Mesodermal cell (in vitro differentiated cells): ENCODE measurements around the gene TBC1D16.

Source experiments
- H3K27ac ChIP-seq: 2 replicates; pipeline ENCODE4 v1.7.0; 2013; ENCODE audit warnings: mild to moderate bottlenecking, low read depth, low read length, moderate library complexity; ENCODE audit not compliant: severe bottlenecking
- H3K36me3 ChIP-seq: 2 replicates; pipeline ENCODE4 v1.7.1; 2013; ENCODE audit warnings: mild to moderate bottlenecking, low read length, moderate library complexity; ENCODE audit not compliant: control insufficient read depth, insufficient read depth
- H3K4me1 ChIP-seq: one replicate; pipeline ENCODE4 v1.7.1; 2013; ENCODE audit warnings: mild to moderate bottlenecking, low read length; ENCODE audit not compliant: insufficient read depth, control insufficient read depth, poor library complexity, severe bottlenecking
- H3K4me3 ChIP-seq: 2 replicates; pipeline ENCODE4 v1.7.0; 2013; ENCODE audit warnings: low read length, control low read depth, mild to moderate bottlenecking; ENCODE audit not compliant: insufficient read depth, poor library complexity, severe bottlenecking; ENCODE audit errors: extremely low read depth
- H3K9me3 ChIP-seq: 2 replicates; pipeline ENCODE4 v1.7.1; 2013; ENCODE audit warnings: mild to moderate bottlenecking, low read length, moderate library complexity; ENCODE audit not compliant: control insufficient read depth
- WGBS, 2 experiments: methylation state at CpG; one replicate each; pipeline ENCODE4 v1.1.5; 2013; ENCODE audit warnings: missing lambda C conversion rate in 2 of 2; ENCODE audit not compliant: insufficient coverage in 2 of 2; 5-methylcytosine and 5-hydroxymethylcytosine counted together

The TBC1D16 gene

GRCh38 chr17:80032614-80033171 is 3.0 kb downstream of the TBC1D16 start:
- H3K4me1 ChIP-seq, result peaks cover 8% of the 10 kb centered on the region
- H3K27ac ChIP-seq, result no peak overlapping the region
- no peak overlapping the region for H3K4me3 ChIP-seq
- H3K9me3 ChIP-seq, result no peaks in the 10 kb centered on the region
- 97 to 100% methylated on average over 5 of the region's 9 CpGs for WGBS, 2 experiments
- peaks cover 19% of the 10 kb centered on the region for H3K36me3 ChIP-seq

GRCh38 chr17:80031691-80032430 is 3.8 kb downstream of the TBC1D16 start:
- Histone ChIP-seq H3K27ac (no peak overlapping the region), H3K4me1 (peaks cover 8% of the 10 kb centered on the region), H3K9me3 (no peaks in the 10 kb centered on the region), H3K4me3 (no peak overlapping the region), H3K36me3 (peaks cover 20% of the 10 kb centered on the region)
- WGBS, 2 experiments, result 96 to 100% methylated on average over 9 to 10 of the region's 12 CpGs

GRCh38 chr17:80030730-80031410 is 4.8 kb downstream of the TBC1D16 start:
- Histone ChIP-seq H3K27ac (no peak overlapping the region), H3K36me3 (peaks cover 26% of the 10 kb centered on the region), H3K9me3 (no peaks in the 10 kb centered on the region), H3K4me1 (peaks cover 9% of the 10 kb centered on the region), H3K4me3 (no peak overlapping the region)
- 96% methylated on average over 22 to 25 of the region's 25 CpGs for WGBS, 2 experiments

GRCh38 chr17:80029258-80029974 is 6.3 kb downstream of the TBC1D16 start:
- Histone ChIP-seq H3K4me3 (no peak overlapping the region), H3K36me3 (peaks cover 26% of the 10 kb centered on the region), H3K27ac (no peak overlapping the region), H3K9me3 (no peaks in the 10 kb centered on the region), H3K4me1 (peaks cover 13% of the 10 kb centered on the region)
- 86 to 90% methylated on average over 7 to 8 of the region's 9 CpGs for WGBS, 2 experiments

GRCh38 chr17:80028030-80028429 is 7.6 kb downstream of the TBC1D16 start:
- Histone ChIP-seq H3K9me3 (no peaks in the 10 kb centered on the region), H3K36me3 (peaks cover 29% of the 10 kb centered on the region), H3K4me3 (no peak overlapping the region), H3K27ac (no peak overlapping the region), H3K4me1 (peaks cover 13% of the 10 kb centered on the region)
- 92% methylated on average over 8 to 9 of the region's 10 CpGs for WGBS, 2 experiments

- 93 to 97% methylated on average over 7 to 8 of the region's 8 CpGs for WGBS, 2 experiments
Observed at GRCh38 chr17:80027043-80027435, 8.6 kb downstream of the TBC1D16 start.

GRCh38 chr17:80026359-80027042 is 9.2 kb downstream of the TBC1D16 start:
- Histone ChIP-seq H3K27ac (no peak overlapping the region), H3K9me3 (no peaks in the 10 kb centered on the region), H3K4me1 (peaks cover 13% of the 10 kb centered on the region), H3K4me3 (no peak overlapping the region), H3K36me3 (peaks cover 30% of the 10 kb centered on the region)
- 83 to 86% methylated on average over 10 of the region's 10 CpGs for WGBS, 2 experiments

More at GRCh38 chr17:80027043-80027435, 8.6 kb downstream of the TBC1D16 start:
- Histone ChIP-seq H3K4me3 (no peak overlapping the region), H3K36me3 (peaks cover 33% of the 10 kb centered on the region), H3K4me1 (peaks cover 13% of the 10 kb centered on the region), H3K27ac (no peak overlapping the region), H3K9me3 (no peaks in the 10 kb centered on the region)

GRCh38 chr17:80025796-80026195 is 9.9 kb downstream of the TBC1D16 start:
- H3K4me1 ChIP-seq, result peaks cover 13% of the 10 kb centered on the region
- WGBS, 2 experiments, result 89 to 95% methylated on average over 5 to 9 of the region's 10 CpGs
- no peak overlapping the region for H3K27ac ChIP-seq

GRCh38 chr17:80025140-80025539 is 10.5 kb downstream of the TBC1D16 start:
- H3K4me3 ChIP-seq, result no peak overlapping the region
- no peaks in the 10 kb centered on the region for H3K9me3 ChIP-seq
- peaks cover 10% of the 10 kb centered on the region for H3K4me1 ChIP-seq
- WGBS, 2 experiments, result 68 to 71% methylated on average over 7 to 10 of the region's 11 CpGs
- H3K27ac ChIP-seq, result no peak overlapping the region
- peaks cover 21% of the 10 kb centered on the region for H3K36me3 ChIP-seq

More at GRCh38 chr17:80025796-80026195, 9.9 kb downstream of the TBC1D16 start:
- H3K4me3 ChIP-seq, result no peak overlapping the region
- no peaks in the 10 kb centered on the region for H3K9me3 ChIP-seq
- H3K36me3 ChIP-seq, result peaks cover 28% of the 10 kb centered on the region
